Esophagus squamous epithelium (tissue), 5 donors: Measurements from ENCODE around the gene HDAC10. TPM values are rescaled to one million over a fixed set of nuclear protein-coding genes. Genes with fewer than 3 reads are reported as not detected.

Experiments
- DNase-seq: peaks from one replicate; lab custom pipeline; 2025; lab: John Stamatoyannopoulos, UW
- H3K27ac ChIP-seq, 4 donors: fragments of 200-600 bp; sonication (generic); one replicate each; pipeline ENCODE4 v1.5.1; 2016 to 2019; ENCODE audit warnings: mild to moderate bottlenecking in 1 of 4
- H3K27me3 ChIP-seq, 4 donors: fragments of 200-600 bp; sonication (generic); 1 replicate in 3 of 4; 2 replicates in 1 of 4; pipeline versions ENCODE4 v1.5.1 to v1.6.0; 2017 to 2021; ENCODE audit warnings: antibody characterized with exemption in 1 of 4
- H3K36me3 ChIP-seq, 3 donors: fragments of 200-600 bp; sonication (generic); one replicate each; pipeline ENCODE4 v1.5.1; 2016 to 2019
- H3K4me1 ChIP-seq, 3 donors: fragments of 200-600 bp; sonication (generic); one replicate each; pipeline ENCODE4 v1.5.1; 2017 to 2019
- H3K4me3 ChIP-seq, 4 donors: fragments of 200-600 bp; sonication (generic); 1 replicate in 3 of 4; 2 replicates in 1 of 4; pipeline ENCODE4 v1.5.1; 2016 to 2019; ENCODE audit warnings: mild to moderate bottlenecking in 2 of 4, moderate library complexity in 1 of 4
- H3K9me3 ChIP-seq, 3 donors: fragments of 200-600 bp; sonication (generic); one replicate each; pipeline ENCODE4 v1.5.1; 2016 to 2019
- CTCF ChIP-seq, 6 experiments: fragments of 450-650 bp in 4 of 6; fragments of 200-600 bp in 2 of 6; sonication (generic) in 2 of 6; IDR thresholded peaks; one replicate each; pipeline ENCODE4 v1.5.1; 2016 to 2019; ENCODE audit warnings: antibody characterized with exemption in 6 of 6, mild to moderate bottlenecking in 4 of 6, moderate library complexity in 4 of 6
- POLR2A ChIP-seq, 4 donors: fragments of 450-650 bp; IDR thresholded peaks; one replicate each; pipeline ENCODE4 v1.6.1; 2017; ENCODE audit warnings: antibody characterized with exemption in 4 of 4, mild to moderate bottlenecking in 4 of 4, moderate library complexity in 3 of 4
- WGBS, 2 donors: methylation state at CpG; one replicate each; pipeline ENCODE4 v1.1.5; 2018; 5-methylcytosine and 5-hydroxymethylcytosine counted together
- intact Hi-C: fragments of 100-400 bp; cut with DNase I; formaldehyde crosslinking; loops from one replicate; pipeline ENCODE4 v1.15.0; 2022
- total RNA-seq, 4 donors: library from RNA; depleted of rRNA; stranded (reverse); fragments of >200 nt; gene quantifications; one replicate each; pipeline ENCODE4 v1.1.0, GENCODE V29; 2016
- donor health status: DM: yes; HTN: yes; CAD: no.

Gene HDAC10
- total RNA-seq, 4 donors from 2014 or later, result 18.2 to 46.3 (median 35.6) TPM

GRCh38 chr22:50204571-50204970 lies 46.5 kb downstream of the HDAC10 start:
- intact Hi-C loops, result no loop called here
- TF ChIP-seq CTCF (IDR thresholded peaks at IDR 0.05) (no peak), POLR2A (IDR thresholded peaks at IDR 0.05) (no peak)

GRCh38 chr22:50203288-50203687 lies 47.8 kb downstream of the HDAC10 start:
- WGBS, 2 donors, result 100% methylated on average over 1 of the region's 1 CpG
- Histone ChIP-seq H3K36me3 (peaks cover under 1 to 63% (median 12%) of the 10 kb centered on the region in 3 donors), H3K4me3 (no peak overlapping the region), H3K27me3 (no peaks in the 10 kb centered on the region), H3K9me3 (no peaks in the 10 kb centered on the region), H3K4me1 (peaks cover 15 to 60% (median 18%) of the 10 kb centered on the region in 3 donors), H3K27ac (no peak overlapping the region)
- intact Hi-C loops, result no loop called here
- TF ChIP-seq POLR2A (IDR thresholded peaks at IDR 0.05) (no peak), CTCF (IDR thresholded peaks at IDR 0.05) (no peak)
- DNase-seq, result no peak

More at GRCh38 chr22:50204571-50204970, 46.5 kb downstream of the HDAC10 start:
- no peaks in the 10 kb centered on the region for H3K9me3 ChIP-seq
- H3K4me1 ChIP-seq, result peaks cover 13 to 62% (median 17%) of the 10 kb centered on the region in 3 donors
- H3K27ac ChIP-seq, result peak overlapping the region in 1 of 4 donors; percentile 12
- H3K36me3 ChIP-seq, result peaks cover 0 to 65% (median 12%) of the 10 kb centered on the region in 3 donors
- DNase-seq, result no peak
- H3K27me3 ChIP-seq, result no peaks in the 10 kb centered on the region
- no peak overlapping the region for H3K4me3 ChIP-seq
- 79 to 81% methylated on average over 6 to 7 of the region's 7 CpGs for WGBS, 2 donors

GRCh38 chr22:50202130-50202666 lies 48.9 kb downstream of the HDAC10 start:
- Histone ChIP-seq H3K9me3 (no peaks in the 10 kb centered on the region), H3K27ac (peak overlapping the region in 1 of 4 donors; percentile 25), H3K27me3 (no peaks in the 10 kb centered on the region), H3K4me1 (peaks cover 15 to 55% (median 18%) of the 10 kb centered on the region in 3 donors), H3K36me3 (peaks cover 7 to 63% (median 15%) of the 10 kb centered on the region in 3 donors), H3K4me3 (peak overlapping the region; percentile 63 to 92 (median 73))
- 71 to 77% methylated on average over 13 of the region's 13 CpGs for WGBS, 2 donors
- TF ChIP-seq POLR2A (IDR thresholded peaks at IDR 0.05) (no peak), CTCF (IDR thresholded peaks at IDR 0.05) (no peak)
- intact Hi-C loops, result no loop called here
- DNase-seq, result no peak

- TF ChIP-seq CTCF (IDR thresholded peaks at IDR 0.05) (no peak), POLR2A (IDR thresholded peaks at IDR 0.05) (no peak)
- WGBS, 2 donors, result 12 to 13% methylated on average over 10 to 15 of the region's 115 CpGs
- intact Hi-C loops, result no loop called here
- H3K27ac ChIP-seq, result peak overlapping the region; percentile 72 to 93 (median 88)
- peaks cover 15 to 48% (median 18%) of the 10 kb centered on the region in 3 donors for H3K4me1 ChIP-seq
- no peaks in the 10 kb centered on the region for H3K27me3 ChIP-seq
- peak overlapping the region; percentile 63 to 92 (median 73) for H3K4me3 ChIP-seq
- H3K9me3 ChIP-seq, result no peaks in the 10 kb centered on the region
- DNase-seq, result no peak
- H3K36me3 ChIP-seq, result peaks cover 7 to 63% (median 11%) of the 10 kb centered on the region in 3 donors
These were observed 49.6 kb downstream of the HDAC10 start for GRCh38 chr22:50201191-50202129.
